ENCODE data around the gene TSSK2.

The TSSK2 gene

GRCh38 chr22:19106886-19107729, 24.0 kb upstream of the TSSK2 start:
- no peak for DNase-seq

- DNase-seq = no peak
Observed at GRCh38 chr22:19107730-19108074, 23.4 kb upstream of the TSSK2 start.

- no peak for DNase-seq
Observed at GRCh38 chr22:19108807-19109197, 22.3 kb upstream of the TSSK2 start.

GRCh38 chr22:19109198-19110063, 21.7 kb upstream of the TSSK2 start:
- peak; percentile 6 for DNase-seq

- no peak for DNase-seq
Observed at GRCh38 chr22:19110064-19110458, 21.0 kb upstream of the TSSK2 start.

GRCh38 chr22:19110646-19111045, 20.5 kb upstream of the TSSK2 start:
- DNase-seq = no peak

GRCh38 chr22:19111140-19111539, 20.0 kb upstream of the TSSK2 start:
- no peak for DNase-seq

- no peak for DNase-seq
Observed at GRCh38 chr22:19111584-19111983, 19.5 kb upstream of the TSSK2 start.

GRCh38 chr22:19113429-19113828, 17.7 kb upstream of the TSSK2 start:
- DNase-seq = no peak

- DNase-seq = no peak
Observed at GRCh38 chr22:19114984-19115552, 16.0 kb upstream of the TSSK2 start.

- DNase-seq = no peak
Observed at GRCh38 chr22:19115628-19116027, 15.5 kb upstream of the TSSK2 start.

GRCh38 chr22:19117111-19117512, 14.0 kb upstream of the TSSK2 start:
- DNase-seq = no peak

- DNase-seq = no peak
Observed at GRCh38 chr22:19118329-19118880, 12.7 kb upstream of the TSSK2 start.

GRCh38 chr22:19119949-19120348, 11.2 kb upstream of the TSSK2 start:
- DNase-seq = no peak

- DNase-seq = peak; percentile 6
Observed at GRCh38 chr22:19120829-19121630, 10.1 kb upstream of the TSSK2 start.

GRCh38 chr22:19121631-19122142, 9.4 kb upstream of the TSSK2 start:
- no peak for DNase-seq

GRCh38 chr22:19122143-19122751, 8.9 kb upstream of the TSSK2 start, which contains the start of gene DGCR2:
DGCR2 (minus strand) TSS chr22:19122412; CDS start chr22:19122206, 206 bp downstream.
- DNase-seq = peak; percentile 92

GRCh38 chr22:19122752-19123492, 8.2 kb upstream of the TSSK2 start:
- no peak for DNase-seq

GRCh38 chr22:19123936-19124335, 7.2 kb upstream of the TSSK2 start:
- DNase-seq = no peak

- DNase-seq = no peak
Observed at GRCh38 chr22:19124377-19124776, 6.7 kb upstream of the TSSK2 start.

GRCh38 chr22:19125011-19125410, 6.1 kb upstream of the TSSK2 start:
- DNase-seq = no peak
